Neuronal stem cell (in vitro differentiated cells): ENCODE results near the gene SKA2.

Experiments used
- DNase-seq: peaks from one replicate; pipeline ENCODE4 v3.0.0-alpha.2; 2013; ENCODE audit warnings: low spot score
- H2AFZ ChIP-seq: one replicate; pipeline ENCODE4 v1.6.1; 2013; ENCODE audit warnings: mild to moderate bottlenecking, low read length, inconsistent platforms
- H2AK5ac ChIP-seq: 2 replicates; pipeline ENCODE4 v1.6.1; 2013; ENCODE audit warnings: low read depth, mild to moderate bottlenecking, inconsistent platforms, low read length, moderate library complexity, mixed read lengths
- H2BK120ac ChIP-seq: 2 replicates; pipeline ENCODE4 v1.6.1; 2013; ENCODE audit warnings: low read depth, mild to moderate bottlenecking, inconsistent platforms, low read length, moderate library complexity, mixed read lengths
- H2BK12ac ChIP-seq: one replicate; pipeline ENCODE4 v1.6.1; 2013; ENCODE audit warnings: low read length, inconsistent platforms
- H2BK15ac ChIP-seq: 2 replicates; pipeline ENCODE4 v1.6.1; 2013; ENCODE audit warnings: mild to moderate bottlenecking, low read length, inconsistent platforms, mixed read lengths
- H2BK5ac ChIP-seq: one replicate; pipeline ENCODE4 v1.6.1; 2013; ENCODE audit warnings: inconsistent platforms, mild to moderate bottlenecking, low read length, moderate library complexity
- H3K14ac ChIP-seq: one replicate; pipeline ENCODE4 v1.6.1; 2013; ENCODE audit warnings: low read length, inconsistent platforms
- H3K18ac ChIP-seq: 2 replicates; pipeline ENCODE4 v1.6.1; 2013; ENCODE audit warnings: low read length, inconsistent platforms
- H3K23ac ChIP-seq: 2 replicates; pipeline ENCODE4 v1.6.1; 2013; ENCODE audit warnings: low read depth, mild to moderate bottlenecking, mixed read lengths, low read length, inconsistent platforms; ENCODE audit not compliant: poor library complexity
- H3K27ac ChIP-seq: replicated peaks from 3 replicates; pipeline ENCODE4 v1.5.1; 2013; ENCODE audit warnings: low read length, inconsistent platforms
- H3K27me3 ChIP-seq, 3 experiments: 2 replicates each; pipeline ENCODE4 v1.6.1; 2013; ENCODE audit warnings: low read length in 3 of 3, mild to moderate bottlenecking in 2 of 3, inconsistent platforms in 1 of 3, low read depth in 1 of 3, mixed read lengths in 1 of 3, moderate library complexity in 1 of 3; ENCODE audit not compliant: control insufficient read depth in 3 of 3, insufficient read depth in 3 of 3
- H3K36me3 ChIP-seq, 2 donors: replicated peaks in 1 of 2; 2 replicates each; pipeline ENCODE4 v1.6.1; 2013; ENCODE audit warnings: low read length in 2 of 2; ENCODE audit not compliant: control insufficient read depth in 2 of 2, insufficient read depth in 2 of 2
- H3K4ac ChIP-seq: 2 replicates; pipeline ENCODE4 v1.6.1; 2013; ENCODE audit warnings: inconsistent platforms, mild to moderate bottlenecking, low read length, moderate library complexity
- H3K4me1 ChIP-seq, 2 donors: 1 replicate in 1 of 2; 2 replicates in 1 of 2; pipeline ENCODE4 v1.6.1; 2013; ENCODE audit warnings: low read length in 2 of 2, low read depth in 1 of 2; ENCODE audit not compliant: control insufficient read depth in 2 of 2, insufficient read depth in 1 of 2
- H3K4me2 ChIP-seq: one replicate; pipeline ENCODE4 v1.6.1; 2013; ENCODE audit warnings: mild to moderate bottlenecking, low read length, inconsistent platforms; ENCODE audit not compliant: insufficient read depth, poor library complexity, severe bottlenecking
- H3K4me3 ChIP-seq, 2 donors: 2 replicates each; pipeline ENCODE4 v1.5.1; 2013; ENCODE audit warnings: low read length in 2 of 2, mild to moderate bottlenecking in 2 of 2, inconsistent platforms in 1 of 2, moderate library complexity in 1 of 2
- H3K79me1 ChIP-seq: one replicate; pipeline ENCODE4 v1.6.1; 2013; ENCODE audit warnings: low read depth, mild to moderate bottlenecking, inconsistent platforms, low read length, moderate library complexity
- H3K9ac ChIP-seq: one replicate; pipeline ENCODE4 v1.6.1; 2013; ENCODE audit warnings: mild to moderate bottlenecking, low read depth, low read length, inconsistent platforms; ENCODE audit not compliant: poor library complexity
- H3K9me3 ChIP-seq, 2 donors: replicated peaks in 1 of 2; 2 replicates each; pipeline versions ENCODE3 to v1.6.1; 2013; ENCODE audit warnings: low read length in 2 of 2, mild to moderate bottlenecking in 2 of 2, inconsistent platforms in 1 of 2, low read depth in 1 of 2, mixed read lengths in 1 of 2, moderate library complexity in 1 of 2; ENCODE audit not compliant: control insufficient read depth in 2 of 2, insufficient read depth in 1 of 2
- H4K8ac ChIP-seq: one replicate; pipeline ENCODE4 v1.6.1; 2013; ENCODE audit warnings: low read depth, mild to moderate bottlenecking, inconsistent platforms, low read length, moderate library complexity
- H4K91ac ChIP-seq: one replicate; pipeline ENCODE4 v1.6.1; 2013; ENCODE audit warnings: low read length, low read depth, mild to moderate bottlenecking, inconsistent platforms; ENCODE audit not compliant: poor library complexity
- WGBS, 2 donors: extraction: QIAGEN DNeasy Blood & Tissue Kit; methylation state at CpG; one replicate each; pipeline ENCODE4 v1.1.7; 2013; ENCODE audit warnings: missing lambda C conversion rate in 2 of 2, mixed read lengths in 1 of 2; ENCODE audit not compliant: insufficient read length in 2 of 2, insufficient replicate concordance in 1 of 2; ENCODE audit errors: extremely low coverage in 2 of 2; 5-methylcytosine and 5-hydroxymethylcytosine counted together

The SKA2 gene

DNA sequence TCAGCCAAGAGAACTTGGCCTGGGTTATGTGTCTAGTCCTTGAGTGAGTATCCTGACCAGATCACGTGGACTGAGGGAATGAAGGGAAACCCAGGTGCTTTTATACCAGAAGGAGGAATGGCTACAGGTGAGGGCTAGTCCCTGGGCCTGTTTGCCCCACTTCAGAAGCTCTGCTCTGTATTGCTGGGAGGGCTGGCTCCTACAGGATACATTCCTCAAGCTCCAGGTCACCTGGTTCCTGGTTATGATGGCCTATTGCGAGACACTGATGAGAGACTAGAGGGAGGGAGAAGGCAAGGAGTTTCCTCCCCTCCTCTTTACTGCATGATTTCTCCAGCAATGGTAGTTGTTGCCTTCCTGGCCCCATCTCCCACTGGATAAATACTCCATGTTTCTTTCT is 35.8 kb upstream of the SKA2 start:
- no peak overlapping the region for H2BK5ac ChIP-seq
- no peaks in the 10 kb centered on the region for H3K27me3 ChIP-seq
- no peak overlapping the region for H3K14ac ChIP-seq
- no peaks in the 10 kb centered on the region for H3K9me3 ChIP-seq
- H4K8ac ChIP-seq: no peak overlapping the region
- no peak overlapping the region for H2BK120ac ChIP-seq
- no peak overlapping the region for H2BK15ac ChIP-seq
- no peak overlapping the region for H2AK5ac ChIP-seq
- no peak overlapping the region for H3K4me2 ChIP-seq
- H4K91ac ChIP-seq: no peak overlapping the region
- H2BK12ac ChIP-seq: no peak overlapping the region
- H3K4me1 ChIP-seq: peaks cover 0 to 4% of the 10 kb centered on the region in 2 donors
- H3K23ac ChIP-seq: no peak overlapping the region
- no peak overlapping the region for H3K18ac ChIP-seq
- no peak overlapping the region for H3K27ac ChIP-seq
- WGBS, 2 donors: no CpG with 5 or more reads among the region's 2 CpGs
- no peak overlapping the region for H2AFZ ChIP-seq
- no peak for DNase-seq
- no peak overlapping the region for H3K4me3 ChIP-seq
- no peak overlapping the region for H3K9ac ChIP-seq
- no peaks in the 10 kb centered on the region for H3K79me1 ChIP-seq
- H3K36me3 ChIP-seq: peaks cover 24 to 94% of the 10 kb centered on the region in 2 donors
- no peak overlapping the region for H3K4ac ChIP-seq

DNA sequence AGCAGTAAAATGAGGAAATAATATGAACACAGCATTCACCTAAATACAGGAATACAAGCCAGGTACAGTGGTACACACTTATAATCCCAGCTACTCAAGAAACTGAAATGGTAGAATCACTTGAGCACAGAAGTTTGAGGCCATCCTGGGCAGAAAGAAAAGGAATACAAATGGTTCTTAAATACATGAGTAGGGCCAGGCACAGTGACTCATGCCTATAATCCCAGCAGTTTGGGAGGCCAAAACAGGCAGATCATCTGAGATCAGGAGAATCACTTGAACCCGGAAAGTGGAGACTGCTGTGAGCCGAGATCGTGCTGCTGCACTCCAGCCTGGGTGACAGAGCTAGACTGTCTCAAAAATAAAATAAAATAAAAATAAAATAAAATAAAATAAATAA is 31.9 kb upstream of the SKA2 start:
- H2AFZ ChIP-seq: no peak overlapping the region
- no CpG with 5 or more reads among the region's 3 CpGs for WGBS, 2 donors
- H4K8ac ChIP-seq: no peak overlapping the region

DNA sequence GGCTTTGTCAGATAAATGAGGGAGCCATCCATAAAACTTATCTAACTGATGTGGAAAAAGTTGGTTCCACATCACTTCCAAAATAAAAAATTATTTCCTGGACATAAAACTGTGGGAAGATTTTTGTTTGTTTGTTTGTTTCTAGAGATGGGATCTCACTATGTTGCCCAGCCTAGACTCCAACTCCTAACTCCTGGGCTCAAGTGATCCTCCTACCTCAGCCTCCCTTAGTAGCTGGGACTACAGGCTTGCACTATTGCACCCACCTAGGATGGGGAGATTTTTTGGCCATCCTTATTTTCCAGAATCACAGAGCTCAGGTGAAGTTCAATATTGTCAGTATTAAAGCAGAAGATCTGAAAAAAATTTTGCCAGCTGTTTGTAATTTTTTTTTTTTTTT is 31.0 kb upstream of the SKA2 start:
- H3K4ac ChIP-seq: no peak overlapping the region
- no peak overlapping the region for H2AFZ ChIP-seq
- no peak overlapping the region for H3K4me3 ChIP-seq
- H2BK12ac ChIP-seq: no peak overlapping the region
- no peak overlapping the region for H4K91ac ChIP-seq
- no peak overlapping the region for H2BK120ac ChIP-seq
- no peak overlapping the region for H3K23ac ChIP-seq
- H2AK5ac ChIP-seq: no peak overlapping the region
- no peak overlapping the region for H2BK15ac ChIP-seq
- no peak overlapping the region for H2BK5ac ChIP-seq
- no peak overlapping the region for H3K9ac ChIP-seq
- no peaks in the 10 kb centered on the region for H3K9me3 ChIP-seq
- no peak overlapping the region for H3K4me2 ChIP-seq
- no peak overlapping the region for H3K14ac ChIP-seq
- H3K4me1 ChIP-seq: no peaks in the 10 kb centered on the region
- peaks cover 14 to 86% of the 10 kb centered on the region in 2 donors for H3K36me3 ChIP-seq
- no peak overlapping the region for H4K8ac ChIP-seq
- H3K79me1 ChIP-seq: peaks cover 2% of the 10 kb centered on the region
- H3K27ac ChIP-seq: no peak overlapping the region
- no peak overlapping the region for H3K18ac ChIP-seq
- no peaks in the 10 kb centered on the region for H3K27me3 ChIP-seq
- no peak for DNase-seq

More for the DNA sequence above, 31.9 kb upstream of the SKA2 start:
- peaks cover 2% of the 10 kb centered on the region for H3K79me1 ChIP-seq
- DNase-seq: no peak
- no peak overlapping the region for H4K91ac ChIP-seq
- no peak overlapping the region for H3K9ac ChIP-seq
- H3K4me3 ChIP-seq: no peak overlapping the region
- no peak overlapping the region for H3K4ac ChIP-seq
- H2BK12ac ChIP-seq: no peak overlapping the region
- no peak overlapping the region for H3K4me2 ChIP-seq
- H3K23ac ChIP-seq: no peak overlapping the region
- H3K18ac ChIP-seq: no peak overlapping the region
- H3K9me3 ChIP-seq: no peaks in the 10 kb centered on the region
- no peaks in the 10 kb centered on the region for H3K4me1 ChIP-seq
- no peak overlapping the region for H2AK5ac ChIP-seq
- no peaks in the 10 kb centered on the region for H3K27me3 ChIP-seq
- H2BK15ac ChIP-seq: no peak overlapping the region
- H3K36me3 ChIP-seq: peaks cover 17 to 84% of the 10 kb centered on the region in 2 donors
- no peak overlapping the region for H2BK120ac ChIP-seq
- no peak overlapping the region for H3K14ac ChIP-seq
- no peak overlapping the region for H3K27ac ChIP-seq
- no peak overlapping the region for H2BK5ac ChIP-seq

DNA sequence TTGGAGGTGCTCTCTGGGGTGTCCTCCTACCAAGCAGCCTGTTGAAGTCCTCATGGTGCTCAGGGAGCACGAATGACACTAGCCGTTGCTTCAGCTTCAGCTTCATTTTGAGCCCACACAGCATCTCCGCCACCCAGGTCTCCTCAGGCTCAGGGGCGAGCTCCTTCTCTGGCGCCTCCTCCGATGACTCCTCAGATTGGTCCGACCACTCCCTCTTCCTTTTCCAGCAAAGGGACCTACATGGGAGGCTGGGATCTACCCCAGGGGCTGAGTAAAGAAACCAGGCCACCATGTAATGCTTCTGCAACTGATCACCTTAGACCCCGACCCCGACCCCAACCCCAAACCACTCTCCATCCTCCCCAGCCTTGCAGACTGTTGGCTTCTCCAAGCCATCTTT is 26.5 kb upstream of the SKA2 start:
- no peak overlapping the region for H3K18ac ChIP-seq
- no peak overlapping the region for H4K8ac ChIP-seq
- no peaks in the 10 kb centered on the region for H3K27me3 ChIP-seq
- H3K14ac ChIP-seq: no peak overlapping the region
- no peak overlapping the region for H3K9ac ChIP-seq
- peaks cover 5% of the 10 kb centered on the region for H3K79me1 ChIP-seq
- WGBS, 2 donors: no CpG with 5 or more reads among the region's 9 CpGs
- no peak overlapping the region for H2BK120ac ChIP-seq
- H3K9me3 ChIP-seq: no peaks in the 10 kb centered on the region
- no peak overlapping the region for H4K91ac ChIP-seq
- H2BK12ac ChIP-seq: no peak overlapping the region
- H3K36me3 ChIP-seq: peaks cover 10 to 72% of the 10 kb centered on the region in 2 donors
- H3K27ac ChIP-seq: no peak overlapping the region
- no peak overlapping the region for H2BK15ac ChIP-seq
- H3K23ac ChIP-seq: no peak overlapping the region
- no peak overlapping the region for H2AK5ac ChIP-seq
- H3K4me2 ChIP-seq: no peak overlapping the region
- H3K4me3 ChIP-seq: no peak overlapping the region
- H3K4ac ChIP-seq: no peak overlapping the region
- no peak overlapping the region for H2AFZ ChIP-seq
- H2BK5ac ChIP-seq: no peak overlapping the region
- H3K4me1 ChIP-seq: no peaks in the 10 kb centered on the region
- no peak for DNase-seq
